Breast epithelium (tissue), 3 donors: Measurements from ENCODE around the gene THAP10.

ENCODE experiments used
- POLR2A ChIP-seq: fragments of 450-650 bp; IDR thresholded peaks from one replicate; pipeline ENCODE4 v1.6.1; 2016; ENCODE audit warnings: antibody characterized with exemption, mild to moderate bottlenecking, moderate library complexity
- TF ChIP-seq, protein P1 (sequence below), 3 donors: fragments of 450-650 bp; IDR thresholded peaks; one replicate each; pipeline ENCODE4 v1.5.1; 2016 to 2017; ENCODE audit warnings: antibody characterized with exemption in 3 of 3, mild to moderate bottlenecking in 3 of 3, moderate library complexity in 3 of 3

DNA sequence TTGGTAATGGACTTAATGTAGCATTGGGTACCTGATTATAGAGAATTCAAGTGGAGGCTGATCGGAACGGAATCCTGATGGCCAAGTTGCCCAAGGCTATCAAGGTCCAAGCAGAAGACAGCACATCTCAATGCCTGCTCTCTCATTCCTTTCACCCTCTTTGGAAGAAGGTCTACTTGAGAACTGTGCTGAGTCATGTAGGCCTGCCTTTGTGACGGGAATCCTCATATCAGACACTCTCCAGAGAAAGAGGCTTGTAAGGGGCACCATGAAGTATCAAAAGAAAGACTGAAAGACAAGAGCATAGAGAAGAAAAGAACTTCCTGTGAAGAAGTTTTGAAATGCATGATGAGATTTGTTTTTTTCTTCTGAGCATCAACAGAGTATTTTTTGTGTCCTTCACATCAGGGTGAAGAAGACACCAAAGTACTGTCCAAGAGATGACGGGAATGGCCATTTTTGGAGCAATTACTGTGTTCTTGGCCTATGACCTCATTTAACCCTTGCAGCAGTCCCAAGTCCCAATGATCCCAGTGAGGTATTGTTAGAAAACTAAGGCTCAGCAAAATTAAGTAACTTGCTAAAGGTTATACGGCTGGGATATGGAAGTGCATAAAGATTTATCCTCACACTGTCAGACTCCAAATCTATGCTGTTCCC, 25.1 kb downstream of the THAP10 start:
- TF ChIP-seq, protein P1, sequence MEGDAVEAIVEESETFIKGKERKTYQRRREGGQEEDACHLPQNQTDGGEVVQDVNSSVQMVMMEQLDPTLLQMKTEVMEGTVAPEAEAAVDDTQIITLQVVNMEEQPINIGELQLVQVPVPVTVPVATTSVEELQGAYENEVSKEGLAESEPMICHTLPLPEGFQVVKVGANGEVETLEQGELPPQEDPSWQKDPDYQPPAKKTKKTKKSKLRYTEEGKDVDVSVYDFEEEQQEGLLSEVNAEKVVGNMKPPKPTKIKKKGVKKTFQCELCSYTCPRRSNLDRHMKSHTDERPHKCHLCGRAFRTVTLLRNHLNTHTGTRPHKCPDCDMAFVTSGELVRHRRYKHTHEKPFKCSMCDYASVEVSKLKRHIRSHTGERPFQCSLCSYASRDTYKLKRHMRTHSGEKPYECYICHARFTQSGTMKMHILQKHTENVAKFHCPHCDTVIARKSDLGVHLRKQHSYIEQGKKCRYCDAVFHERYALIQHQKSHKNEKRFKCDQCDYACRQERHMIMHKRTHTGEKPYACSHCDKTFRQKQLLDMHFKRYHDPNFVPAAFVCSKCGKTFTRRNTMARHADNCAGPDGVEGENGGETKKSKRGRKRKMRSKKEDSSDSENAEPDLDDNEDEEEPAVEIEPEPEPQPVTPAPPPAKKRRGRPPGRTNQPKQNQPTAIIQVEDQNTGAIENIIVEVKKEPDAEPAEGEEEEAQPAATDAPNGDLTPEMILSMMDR (IDR thresholded peaks at IDR 0.05) = no peak
- no peak for TF ChIP-seq POLR2A
